Thyroid gland (tissue), 4 donors: ENCODE data around the gene DHRS11.

Experiments used
- POLR2A ChIP-seq, 2 donors: fragments of 450-650 bp; IDR thresholded peaks; one replicate each; pipeline ENCODE4 v1.6.1; 2017; ENCODE audit warnings: antibody characterized with exemption in 2 of 2, mild to moderate bottlenecking in 2 of 2, moderate library complexity in 1 of 2
- TF ChIP-seq, protein P1 (sequence below), 6 experiments: fragments of 200-600 bp in 3 of 6; fragments of 450-650 bp in 3 of 6; sonication (generic) in 3 of 6; IDR thresholded peaks; one replicate each; pipeline ENCODE4 v1.5.1; 2016 to 2019; ENCODE audit warnings: antibody characterized with exemption in 6 of 6, mild to moderate bottlenecking in 2 of 6, inconsistent platforms in 1 of 6, moderate library complexity in 1 of 6

GRCh38 chr17:36586138-36586537 is 5.5 kb upstream of the DHRS11 start:
- TF ChIP-seq, protein P1, sequence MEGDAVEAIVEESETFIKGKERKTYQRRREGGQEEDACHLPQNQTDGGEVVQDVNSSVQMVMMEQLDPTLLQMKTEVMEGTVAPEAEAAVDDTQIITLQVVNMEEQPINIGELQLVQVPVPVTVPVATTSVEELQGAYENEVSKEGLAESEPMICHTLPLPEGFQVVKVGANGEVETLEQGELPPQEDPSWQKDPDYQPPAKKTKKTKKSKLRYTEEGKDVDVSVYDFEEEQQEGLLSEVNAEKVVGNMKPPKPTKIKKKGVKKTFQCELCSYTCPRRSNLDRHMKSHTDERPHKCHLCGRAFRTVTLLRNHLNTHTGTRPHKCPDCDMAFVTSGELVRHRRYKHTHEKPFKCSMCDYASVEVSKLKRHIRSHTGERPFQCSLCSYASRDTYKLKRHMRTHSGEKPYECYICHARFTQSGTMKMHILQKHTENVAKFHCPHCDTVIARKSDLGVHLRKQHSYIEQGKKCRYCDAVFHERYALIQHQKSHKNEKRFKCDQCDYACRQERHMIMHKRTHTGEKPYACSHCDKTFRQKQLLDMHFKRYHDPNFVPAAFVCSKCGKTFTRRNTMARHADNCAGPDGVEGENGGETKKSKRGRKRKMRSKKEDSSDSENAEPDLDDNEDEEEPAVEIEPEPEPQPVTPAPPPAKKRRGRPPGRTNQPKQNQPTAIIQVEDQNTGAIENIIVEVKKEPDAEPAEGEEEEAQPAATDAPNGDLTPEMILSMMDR (IDR thresholded peaks at IDR 0.05): no peak
- no peak for TF ChIP-seq POLR2A (IDR thresholded peaks at IDR 0.05)
